Measurements from ENCODE around the gene ATP6V0E2.
"Not testable (repeated sequence)": the region's sequence is repeated elsewhere in the genome, so short reads cannot be mapped to it uniquely, and the experiment has no call there.

Gene ATP6V0E2

GRCh38 chr7:149907776-149908376 lies 34.1 kb downstream of the ATP6V0E2 start:
- H3F3A ChIP-seq (ENCODE audit: insufficient read depth, low read length); H3K36me3 ChIP-seq (ENCODE audit: insufficient read depth, low read length); H3K4me1 ChIP-seq (ENCODE audit: insufficient read depth, low read length, severe bottlenecking); H3K27me3 ChIP-seq (ENCODE audit: insufficient read depth, low read length); H4K20me1 ChIP-seq (ENCODE audit: insufficient read depth, low read length); H3K4me3 ChIP-seq (ENCODE audit: low read depth, low read length, poor library complexity, severe bottlenecking); H3K9me3 ChIP-seq (ENCODE audit: low read length); H3K27ac ChIP-seq (ENCODE audit: low read depth, low read length, poor library complexity, severe bottlenecking); H3K79me2 ChIP-seq (ENCODE audit: insufficient read depth, low read length); H3K9ac ChIP-seq (ENCODE audit: low read length); H3K9me2 ChIP-seq (ENCODE audit: low read depth, low read length); H2AFZ ChIP-seq (ENCODE audit: low read length); H3K4me2 ChIP-seq (ENCODE audit: low read length): not testable (repeated sequence)

- H3K4me1 ChIP-seq (ENCODE audit: insufficient read depth, low read length, severe bottlenecking); H3K27me3 ChIP-seq (ENCODE audit: insufficient read depth, low read length); H3K9me3 ChIP-seq (ENCODE audit: low read length); H3K4me2 ChIP-seq (ENCODE audit: low read length); H3K27ac ChIP-seq (ENCODE audit: low read depth, low read length, poor library complexity, severe bottlenecking); H3K79me2 ChIP-seq (ENCODE audit: insufficient read depth, low read length); H4K20me1 ChIP-seq (ENCODE audit: insufficient read depth, low read length); H3F3A ChIP-seq (ENCODE audit: insufficient read depth, low read length); H3K4me3 ChIP-seq (ENCODE audit: low read depth, low read length, poor library complexity, severe bottlenecking); H2AFZ ChIP-seq (ENCODE audit: low read length); H3K9me2 ChIP-seq (ENCODE audit: low read depth, low read length); H3K9ac ChIP-seq (ENCODE audit: low read length); H3K36me3 ChIP-seq (ENCODE audit: insufficient read depth, low read length): not testable (repeated sequence)
These were observed 36.5 kb downstream of the ATP6V0E2 start for GRCh38 chr7:149910219-149910618.

DNA sequence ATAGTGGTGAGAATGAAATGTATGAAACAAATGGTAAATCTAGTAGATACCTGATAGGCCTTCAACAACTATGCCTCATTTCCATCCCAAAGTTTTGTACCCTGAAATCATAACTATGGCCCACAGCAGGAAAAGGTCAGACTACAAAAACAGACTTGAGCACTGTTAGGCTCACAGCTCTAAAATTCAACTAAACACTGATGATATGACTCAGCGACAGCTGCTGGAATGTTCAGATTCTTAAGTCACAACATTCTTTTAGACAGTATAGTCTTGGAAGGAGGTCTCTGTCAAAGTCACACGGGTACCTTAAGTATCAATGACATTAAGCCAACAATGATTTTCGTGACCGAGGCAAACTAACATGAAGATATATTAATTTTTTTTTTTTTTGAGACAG lies 38.4 kb downstream of the ATP6V0E2 start:
- not testable (repeated sequence) for H2AFZ ChIP-seq (ENCODE audit: low read length); H3K4me2 ChIP-seq (ENCODE audit: low read length); H4K20me1 ChIP-seq (ENCODE audit: insufficient read depth, low read length); H3K36me3 ChIP-seq (ENCODE audit: insufficient read depth, low read length); H3F3A ChIP-seq (ENCODE audit: insufficient read depth, low read length); H3K9me2 ChIP-seq (ENCODE audit: low read depth, low read length); H3K79me2 ChIP-seq (ENCODE audit: insufficient read depth, low read length); H3K4me3 ChIP-seq (ENCODE audit: low read depth, low read length, poor library complexity, severe bottlenecking); H3K4me1 ChIP-seq (ENCODE audit: insufficient read depth, low read length, severe bottlenecking); H3K9me3 ChIP-seq (ENCODE audit: low read length); H3K27ac ChIP-seq (ENCODE audit: low read depth, low read length, poor library complexity, severe bottlenecking); H3K9ac ChIP-seq (ENCODE audit: low read length); H3K27me3 ChIP-seq (ENCODE audit: insufficient read depth, low read length)

- H3F3A ChIP-seq (ENCODE audit: insufficient read depth, low read length); H3K79me2 ChIP-seq (ENCODE audit: insufficient read depth, low read length); H3K27me3 ChIP-seq (ENCODE audit: insufficient read depth, low read length); H3K4me1 ChIP-seq (ENCODE audit: insufficient read depth, low read length, severe bottlenecking); H3K4me2 ChIP-seq (ENCODE audit: low read length); H3K9me3 ChIP-seq (ENCODE audit: low read length); H4K20me1 ChIP-seq (ENCODE audit: insufficient read depth, low read length); H3K27ac ChIP-seq (ENCODE audit: low read depth, low read length, poor library complexity, severe bottlenecking); H3K4me3 ChIP-seq (ENCODE audit: low read depth, low read length, poor library complexity, severe bottlenecking); H3K36me3 ChIP-seq (ENCODE audit: insufficient read depth, low read length); H2AFZ ChIP-seq (ENCODE audit: low read length); H3K9me2 ChIP-seq (ENCODE audit: low read depth, low read length); H3K9ac ChIP-seq (ENCODE audit: low read length): not testable (repeated sequence)
These were observed 52.6 kb downstream of the ATP6V0E2 start for GRCh38 chr7:149926414-149926813.

All from OCI-LY1 (cell line).